HG02981 (cell line): ENCODE results near the gene SWAP70.

Experiments used
- ATAC-seq: cut with Tn5 transposase; IDR thresholded peaks from one replicate; pipeline ENCODE4 v1.9.1; 2021; ENCODE audit warnings: mild to moderate bottlenecking, moderate library complexity; ENCODE audit not compliant: unreplicated experiment

The SWAP70 gene

DNA sequence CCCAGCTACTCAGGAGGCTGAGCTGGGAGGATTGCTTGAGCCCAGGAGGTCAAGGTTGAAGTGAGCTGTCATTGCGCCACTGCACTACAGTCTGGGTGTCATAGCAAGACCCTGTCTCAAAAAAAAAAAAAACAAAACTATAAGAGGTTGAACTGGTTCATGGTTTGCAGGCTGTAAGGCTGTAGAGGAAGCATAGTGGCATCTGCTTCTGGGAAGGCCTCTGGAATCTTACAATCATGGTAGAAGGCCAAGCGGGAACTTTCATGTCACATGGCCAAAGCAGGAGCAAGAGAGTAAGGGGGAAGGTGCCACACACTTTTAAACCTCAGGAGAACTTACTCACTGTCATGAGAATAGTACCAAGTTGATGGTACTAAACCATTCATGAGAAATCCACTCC lies 109.6 kb downstream of the SWAP70 start:
- ATAC-seq = no peak

- no peak for ATAC-seq
Observed at GRCh38 chr11:9774109-9774508, 110.2 kb downstream of the SWAP70 start.

GRCh38 chr11:9774591-9775397 lies 110.9 kb downstream of the SWAP70 start:
- ATAC-seq = no peak

DNA sequence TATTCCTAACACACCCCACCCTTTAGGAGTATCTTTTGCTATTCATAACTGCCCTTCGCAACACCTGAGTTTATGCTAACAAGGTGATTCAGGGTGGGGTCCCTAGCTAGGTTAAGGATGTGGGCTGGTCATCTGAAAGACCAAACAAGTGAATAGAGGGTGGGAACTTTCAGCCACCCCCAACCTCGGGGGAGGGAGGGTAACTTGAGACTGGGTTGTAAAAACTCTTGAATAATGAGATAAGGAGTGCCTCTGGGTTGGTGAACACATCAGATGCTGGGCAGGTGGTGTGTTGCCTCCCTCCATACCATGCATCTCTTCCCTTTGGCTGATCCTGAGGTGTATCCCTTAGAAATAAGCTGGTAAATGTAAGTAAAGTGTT lies 111.5 kb downstream of the SWAP70 start:
- no peak for ATAC-seq

DNA sequence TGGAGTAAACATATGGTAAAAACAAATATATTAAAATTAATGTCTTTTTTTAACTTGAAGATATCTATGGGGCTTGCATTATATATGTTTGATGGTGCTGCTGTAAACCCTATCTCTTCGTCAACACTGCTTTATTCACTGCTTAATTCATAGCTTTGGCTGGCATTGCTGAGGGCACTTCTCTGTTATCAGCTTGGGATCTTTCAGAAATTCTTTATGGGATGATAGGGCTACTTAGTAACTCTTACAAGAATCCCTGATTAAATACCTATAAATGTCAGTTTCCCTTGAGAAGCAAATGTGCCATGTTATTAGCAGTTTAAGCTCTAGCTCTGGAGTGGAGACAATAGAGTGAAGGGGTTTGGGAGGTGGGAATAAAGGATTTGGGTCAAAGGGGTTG lies 112.3 kb downstream of the SWAP70 start:
- no peak for ATAC-seq

- no peak for ATAC-seq
Observed at GRCh38 chr11:9777066-9777465, 113.2 kb downstream of the SWAP70 start.

DNA sequence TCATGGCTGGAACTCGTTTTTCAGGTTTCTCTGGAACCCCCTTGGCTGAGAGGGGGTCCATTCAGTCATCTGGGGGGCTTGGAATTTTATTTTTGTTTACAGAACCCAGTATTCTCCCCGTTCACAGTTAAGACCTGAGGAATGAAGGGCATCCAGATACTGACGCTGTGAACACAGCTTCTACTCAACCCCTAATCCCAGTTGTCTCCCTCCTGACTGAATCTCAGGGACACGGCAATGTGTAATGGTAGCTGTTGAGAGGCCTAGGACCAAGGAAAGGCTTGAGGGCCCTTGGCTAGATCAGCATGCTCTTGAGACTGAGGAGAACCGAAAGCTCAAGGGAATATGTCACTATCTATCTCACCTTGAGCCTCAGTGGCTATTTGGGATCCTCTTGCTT lies 113.6 kb downstream of the SWAP70 start:
- no peak for ATAC-seq

- no peak for ATAC-seq
Observed at GRCh38 chr11:9780929-9781328, 117.1 kb downstream of the SWAP70 start.

DNA sequence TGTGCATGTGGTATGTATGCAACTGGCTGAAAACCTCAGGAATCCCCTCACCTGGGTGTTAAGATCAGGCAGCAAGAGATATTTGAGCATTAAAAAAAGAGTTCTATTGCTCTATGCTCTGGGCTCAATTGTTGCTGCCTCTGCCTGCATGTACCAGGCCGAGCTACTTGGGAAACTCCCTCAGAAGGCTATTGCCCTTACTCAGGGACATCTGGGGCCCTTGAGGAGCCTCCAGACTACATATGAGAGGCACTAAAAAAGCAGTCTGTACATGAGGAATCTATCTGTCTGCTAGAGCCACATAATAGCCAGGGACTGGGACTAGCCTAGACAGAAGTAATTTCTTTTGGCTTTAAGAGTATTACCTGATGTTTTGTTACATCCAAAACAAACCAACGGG lies 120.1 kb downstream of the SWAP70 start:
- ATAC-seq = no peak

- ATAC-seq = no peak
Observed at GRCh38 chr11:9784602-9785315, 120.9 kb downstream of the SWAP70 start.

DNA sequence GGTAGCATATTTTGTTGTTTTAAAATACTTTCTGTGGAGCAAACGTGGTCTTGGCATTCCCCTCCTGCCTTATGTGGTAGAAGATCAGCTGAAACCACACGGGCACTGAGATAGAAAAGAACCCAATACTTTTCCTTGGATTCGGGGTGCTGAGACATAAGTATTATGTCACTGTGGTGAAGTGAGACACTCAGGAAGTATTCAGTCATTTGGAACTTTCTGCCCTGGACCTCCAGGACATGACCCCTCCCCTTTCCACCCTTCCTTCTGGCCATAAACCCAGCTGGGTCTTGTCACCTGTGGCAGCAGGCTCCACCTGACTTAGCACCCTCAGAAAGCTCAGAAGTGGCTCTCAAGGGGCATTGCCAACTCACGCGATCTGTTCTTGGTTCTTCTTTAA lies 123.4 kb downstream of the SWAP70 start:
- ATAC-seq = no peak

GRCh38 chr11:9787981-9788521 lies 124.2 kb downstream of the SWAP70 start:
- ATAC-seq = no peak

GRCh38 chr11:9789910-9790309 lies 126.0 kb downstream of the SWAP70 start:
- no peak for ATAC-seq

GRCh38 chr11:9790703-9791102 lies 126.8 kb downstream of the SWAP70 start:
- ATAC-seq = no peak

DNA sequence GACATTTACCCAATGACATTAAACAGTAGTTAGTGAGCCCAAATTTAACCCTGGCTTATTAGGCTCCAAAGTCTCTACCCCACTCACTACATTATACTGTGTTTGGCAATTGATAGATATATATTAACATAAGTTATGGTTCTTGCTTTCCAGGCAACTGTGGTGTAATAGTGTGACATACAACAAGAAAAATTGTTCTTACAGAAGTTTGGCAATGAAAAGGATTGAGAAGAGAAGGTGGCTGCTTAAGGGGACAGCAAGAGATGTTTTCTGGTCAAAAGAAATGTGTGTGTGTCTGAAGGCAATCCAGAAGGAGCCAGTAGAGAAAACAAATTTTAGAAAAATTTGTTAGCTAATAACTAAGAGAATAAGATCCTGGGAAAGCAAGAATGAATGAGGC lies 132.4 kb downstream of the SWAP70 start:
- no peak for ATAC-seq

GRCh38 chr11:9796854-9797253 lies 133.0 kb downstream of the SWAP70 start:
- ATAC-seq = no peak

- ATAC-seq = no peak
Observed at GRCh38 chr11:9797300-9797699, 133.4 kb downstream of the SWAP70 start.

DNA sequence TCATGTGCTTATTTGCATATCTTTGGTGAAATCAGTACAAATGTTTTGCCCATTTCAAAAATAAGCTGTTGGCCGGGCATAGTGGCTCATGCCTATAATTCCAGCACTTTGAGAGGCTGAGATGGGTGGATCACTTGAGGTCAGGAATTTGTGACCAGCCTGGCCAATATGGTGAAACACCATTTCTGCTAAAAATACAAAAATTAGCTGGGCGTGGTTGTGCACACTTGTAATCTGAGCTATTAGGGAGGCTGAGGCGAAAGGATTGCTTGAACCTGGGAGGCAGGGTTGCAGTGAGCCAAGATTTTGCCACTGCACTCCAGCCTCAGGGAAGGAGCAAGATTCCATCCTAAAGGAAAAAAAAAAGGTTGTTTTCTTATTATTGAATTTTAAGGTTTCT lies 136.0 kb downstream of the SWAP70 start:
- ATAC-seq = no peak

- no peak for ATAC-seq
Observed at GRCh38 chr11:9802291-9802861, 138.5 kb downstream of the SWAP70 start.
